Prostate gland (tissue), 2 donors: Measurements from ENCODE around the gene NMNAT3.

Experiments
- POLR2A ChIP-seq: fragments of 450-650 bp; IDR thresholded peaks from one replicate; pipeline ENCODE4 v1.6.1; 2016; ENCODE audit warnings: antibody characterized with exemption, mild to moderate bottlenecking
- TF ChIP-seq, protein P1 (sequence below), 4 experiments: fragments of 200-600 bp in 2 of 4; fragments of 450-650 bp in 2 of 4; sonication (generic) in 2 of 4; IDR thresholded peaks; 1 replicate in 3 of 4; 2 replicates in 1 of 4; pipeline ENCODE4 v1.5.1; 2016 to 2019; ENCODE audit warnings: antibody characterized with exemption in 4 of 4, mild to moderate bottlenecking in 2 of 4, moderate library complexity in 2 of 4

- TF ChIP-seq, protein P1, sequence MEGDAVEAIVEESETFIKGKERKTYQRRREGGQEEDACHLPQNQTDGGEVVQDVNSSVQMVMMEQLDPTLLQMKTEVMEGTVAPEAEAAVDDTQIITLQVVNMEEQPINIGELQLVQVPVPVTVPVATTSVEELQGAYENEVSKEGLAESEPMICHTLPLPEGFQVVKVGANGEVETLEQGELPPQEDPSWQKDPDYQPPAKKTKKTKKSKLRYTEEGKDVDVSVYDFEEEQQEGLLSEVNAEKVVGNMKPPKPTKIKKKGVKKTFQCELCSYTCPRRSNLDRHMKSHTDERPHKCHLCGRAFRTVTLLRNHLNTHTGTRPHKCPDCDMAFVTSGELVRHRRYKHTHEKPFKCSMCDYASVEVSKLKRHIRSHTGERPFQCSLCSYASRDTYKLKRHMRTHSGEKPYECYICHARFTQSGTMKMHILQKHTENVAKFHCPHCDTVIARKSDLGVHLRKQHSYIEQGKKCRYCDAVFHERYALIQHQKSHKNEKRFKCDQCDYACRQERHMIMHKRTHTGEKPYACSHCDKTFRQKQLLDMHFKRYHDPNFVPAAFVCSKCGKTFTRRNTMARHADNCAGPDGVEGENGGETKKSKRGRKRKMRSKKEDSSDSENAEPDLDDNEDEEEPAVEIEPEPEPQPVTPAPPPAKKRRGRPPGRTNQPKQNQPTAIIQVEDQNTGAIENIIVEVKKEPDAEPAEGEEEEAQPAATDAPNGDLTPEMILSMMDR (IDR thresholded peaks at IDR 0.05) = no peak
- no peak for TF ChIP-seq POLR2A
Measured at GRCh38 chr3:139522421-139522820, 155.4 kb downstream of the NMNAT3 start.
